ENCODE data around the gene FAM241B.

Gene FAM241B

DNA sequence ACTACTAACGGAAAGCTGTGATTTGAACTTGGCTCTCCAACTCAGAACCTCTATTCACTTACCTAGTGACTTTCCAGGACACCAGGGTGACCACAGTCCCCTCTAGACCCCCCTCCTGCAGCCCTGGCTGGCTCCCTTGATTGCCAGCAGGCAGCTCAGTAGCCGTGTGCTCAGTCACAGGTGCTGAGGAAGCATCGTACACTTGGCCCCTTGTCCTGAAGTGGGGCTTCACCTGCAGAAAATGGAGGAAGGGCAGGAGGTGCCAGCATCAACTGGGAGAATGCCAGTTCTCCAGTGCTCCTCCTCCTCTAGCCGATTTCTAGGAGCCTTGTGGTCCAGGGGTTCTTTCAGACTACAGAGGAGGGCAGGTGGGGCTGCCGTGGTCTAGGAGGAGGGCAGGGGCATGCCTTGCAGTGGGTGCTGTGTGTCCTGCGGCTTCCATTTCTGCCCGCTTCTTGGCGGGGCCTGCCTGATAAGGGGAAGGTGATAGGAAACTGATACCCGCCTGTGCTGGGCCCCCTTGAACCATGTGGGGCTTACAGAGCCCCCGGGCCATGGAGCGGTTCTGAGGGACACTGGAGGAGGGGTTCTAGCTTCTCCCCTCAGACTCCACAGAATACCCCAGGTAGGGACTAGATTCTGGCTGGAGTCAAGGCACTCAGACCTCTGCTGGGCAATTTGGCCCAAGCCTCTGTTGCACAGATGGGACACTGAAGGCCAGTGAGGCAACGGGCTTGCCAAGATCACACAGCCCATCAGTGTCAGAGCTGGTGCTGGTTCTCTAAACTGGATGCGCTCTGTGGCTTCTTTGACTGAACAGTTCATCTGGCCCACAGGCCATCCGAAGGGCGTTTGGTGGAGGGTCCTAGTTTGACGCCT lies 14.0 kb downstream of the FAM241B start:
- H3K27me3 ChIP-seq (replicated peaks; ENCODE audit: control insufficient read depth, insufficient read depth, low read length): peaks cover 55% of the 10 kb centered on the region
- no peak for DNase-seq (ENCODE audit: low read depth)
- peaks cover 9% of the 10 kb centered on the region for H3K4me1 ChIP-seq (ENCODE audit: control insufficient read depth, insufficient read depth, low read length)
- H3K9me3 ChIP-seq (ENCODE audit: control insufficient read depth, low read length): peaks cover 4% of the 10 kb centered on the region
- H3K4me3 ChIP-seq (ENCODE audit: low read length): no peak overlapping the region
- H3K36me3 ChIP-seq (ENCODE audit: control insufficient read depth, insufficient read depth, low read length, severe bottlenecking): no peaks in the 10 kb centered on the region
- H3K9ac ChIP-seq (ENCODE audit: low read length): no peak overlapping the region

GRCh38 chr10:69644658-69645295 lies 14.7 kb downstream of the FAM241B start:
- Histone ChIP-seq H3K27me3 (replicated peaks; ENCODE audit: control insufficient read depth, insufficient read depth, low read length) (peaks cover 55% of the 10 kb centered on the region), H3K9me3 (ENCODE audit: control insufficient read depth, low read length) (peaks cover 4% of the 10 kb centered on the region), H3K9ac (ENCODE audit: low read length) (no peak overlapping the region), H3K4me3 (ENCODE audit: low read length) (no peak overlapping the region), H3K36me3 (ENCODE audit: control insufficient read depth, insufficient read depth, low read length, severe bottlenecking) (no peaks in the 10 kb centered on the region), H3K4me1 (ENCODE audit: control insufficient read depth, insufficient read depth, low read length) (peaks cover 4% of the 10 kb centered on the region)
- DNase-seq (ENCODE audit: low read depth): peak; percentile 83

GRCh38 chr10:69645296-69646184 lies 15.5 kb downstream of the FAM241B start:
- Histone ChIP-seq H3K27me3 (replicated peaks; ENCODE audit: control insufficient read depth, insufficient read depth, low read length) (peaks cover 51% of the 10 kb centered on the region), H3K4me3 (ENCODE audit: low read length) (no peak overlapping the region), H3K4me1 (ENCODE audit: control insufficient read depth, insufficient read depth, low read length) (peaks cover under 1% of the 10 kb centered on the region), H3K9ac (ENCODE audit: low read length) (no peak overlapping the region), H3K36me3 (ENCODE audit: control insufficient read depth, insufficient read depth, low read length, severe bottlenecking) (no peaks in the 10 kb centered on the region), H3K9me3 (ENCODE audit: control insufficient read depth, low read length) (peaks cover 4% of the 10 kb centered on the region)
- DNase-seq (ENCODE audit: low read depth): no peak

GRCh38 chr10:69646185-69647060 lies 16.4 kb downstream of the FAM241B start:
- Histone ChIP-seq H3K4me3 (ENCODE audit: low read length) (no peak overlapping the region), H3K9me3 (ENCODE audit: control insufficient read depth, low read length) (peaks cover 4% of the 10 kb centered on the region), H3K36me3 (ENCODE audit: control insufficient read depth, insufficient read depth, low read length, severe bottlenecking) (no peaks in the 10 kb centered on the region), H3K4me1 (ENCODE audit: control insufficient read depth, insufficient read depth, low read length) (no peaks in the 10 kb centered on the region), H3K27me3 (replicated peaks; ENCODE audit: control insufficient read depth, insufficient read depth, low read length) (peaks cover 52% of the 10 kb centered on the region), H3K9ac (ENCODE audit: low read length) (no peak overlapping the region)
- no peak for DNase-seq (ENCODE audit: low read depth)

DNA sequence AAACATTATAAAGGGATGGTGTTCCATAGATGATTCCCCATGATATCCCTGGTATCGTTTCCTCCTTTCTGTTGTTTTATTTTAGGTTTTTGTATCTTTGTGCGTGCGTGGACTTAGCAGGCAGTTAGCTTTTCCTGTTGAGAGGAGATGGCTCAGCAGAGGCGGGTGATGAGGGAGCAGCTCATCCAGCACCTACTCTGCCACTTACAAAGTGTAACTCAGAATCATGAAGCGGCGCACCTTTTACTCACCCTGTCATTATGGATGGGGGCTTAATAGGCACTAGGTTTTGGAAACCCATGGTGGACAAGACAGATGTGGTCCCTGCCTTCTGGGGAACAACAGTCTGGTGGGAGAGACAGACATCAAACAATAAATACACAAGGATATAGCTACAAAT lies 17.1 kb downstream of the FAM241B start:
- no peaks in the 10 kb centered on the region for H3K36me3 ChIP-seq (ENCODE audit: control insufficient read depth, insufficient read depth, low read length, severe bottlenecking)
- no peak for DNase-seq (ENCODE audit: low read depth)
- H3K9ac ChIP-seq (ENCODE audit: low read length): no peak overlapping the region
- H3K27me3 ChIP-seq (replicated peaks; ENCODE audit: control insufficient read depth, insufficient read depth, low read length): peaks cover 52% of the 10 kb centered on the region
- no peak overlapping the region for H3K4me3 ChIP-seq (ENCODE audit: low read length)
- no peaks in the 10 kb centered on the region for H3K4me1 ChIP-seq (ENCODE audit: control insufficient read depth, insufficient read depth, low read length)
- H3K9me3 ChIP-seq (ENCODE audit: control insufficient read depth, low read length): peaks cover under 1% of the 10 kb centered on the region

GRCh38 chr10:69647819-69648218 lies 17.8 kb downstream of the FAM241B start:
- H3K4me3 ChIP-seq (ENCODE audit: low read length): no peak overlapping the region
- H3K27me3 ChIP-seq (replicated peaks; ENCODE audit: control insufficient read depth, insufficient read depth, low read length): peaks cover 49% of the 10 kb centered on the region
- H3K36me3 ChIP-seq (ENCODE audit: control insufficient read depth, insufficient read depth, low read length, severe bottlenecking): no peaks in the 10 kb centered on the region
- H3K9ac ChIP-seq (ENCODE audit: low read length): no peak overlapping the region
- H3K9me3 ChIP-seq (ENCODE audit: control insufficient read depth, low read length): peaks cover 2% of the 10 kb centered on the region
- H3K4me1 ChIP-seq (ENCODE audit: control insufficient read depth, insufficient read depth, low read length): no peaks in the 10 kb centered on the region
- no peak for DNase-seq (ENCODE audit: low read depth)

- Histone ChIP-seq H3K4me1 (ENCODE audit: control insufficient read depth, insufficient read depth, low read length) (no peaks in the 10 kb centered on the region), H3K9ac (ENCODE audit: low read length) (no peak overlapping the region), H3K27me3 (replicated peaks; ENCODE audit: control insufficient read depth, insufficient read depth, low read length) (peaks cover 49% of the 10 kb centered on the region)
These were observed 18.4 kb downstream of the FAM241B start for GRCh38 chr10:69648461-69648860.

GRCh38 chr10:69649786-69650550 lies 19.9 kb downstream of the FAM241B start:
- H3K27me3 ChIP-seq (replicated peaks; ENCODE audit: control insufficient read depth, insufficient read depth, low read length): peaks cover 58% of the 10 kb centered on the region
- peaks cover 12% of the 10 kb centered on the region for H3K9me3 ChIP-seq (ENCODE audit: control insufficient read depth, low read length)
- H3K4me1 ChIP-seq (ENCODE audit: control insufficient read depth, insufficient read depth, low read length): no peaks in the 10 kb centered on the region
- no peak for DNase-seq (ENCODE audit: low read depth)
- H3K4me3 ChIP-seq (ENCODE audit: low read length): no peak overlapping the region
- no peak overlapping the region for H3K9ac ChIP-seq (ENCODE audit: low read length)
- no peaks in the 10 kb centered on the region for H3K36me3 ChIP-seq (ENCODE audit: control insufficient read depth, insufficient read depth, low read length, severe bottlenecking)

More at GRCh38 chr10:69648461-69648860, 18.4 kb downstream of the FAM241B start:
- peaks cover 8% of the 10 kb centered on the region for H3K9me3 ChIP-seq (ENCODE audit: control insufficient read depth, low read length)
- no peak for DNase-seq (ENCODE audit: low read depth)
- no peak overlapping the region for H3K4me3 ChIP-seq (ENCODE audit: low read length)
- H3K36me3 ChIP-seq (ENCODE audit: control insufficient read depth, insufficient read depth, low read length, severe bottlenecking): no peaks in the 10 kb centered on the region

DNA sequence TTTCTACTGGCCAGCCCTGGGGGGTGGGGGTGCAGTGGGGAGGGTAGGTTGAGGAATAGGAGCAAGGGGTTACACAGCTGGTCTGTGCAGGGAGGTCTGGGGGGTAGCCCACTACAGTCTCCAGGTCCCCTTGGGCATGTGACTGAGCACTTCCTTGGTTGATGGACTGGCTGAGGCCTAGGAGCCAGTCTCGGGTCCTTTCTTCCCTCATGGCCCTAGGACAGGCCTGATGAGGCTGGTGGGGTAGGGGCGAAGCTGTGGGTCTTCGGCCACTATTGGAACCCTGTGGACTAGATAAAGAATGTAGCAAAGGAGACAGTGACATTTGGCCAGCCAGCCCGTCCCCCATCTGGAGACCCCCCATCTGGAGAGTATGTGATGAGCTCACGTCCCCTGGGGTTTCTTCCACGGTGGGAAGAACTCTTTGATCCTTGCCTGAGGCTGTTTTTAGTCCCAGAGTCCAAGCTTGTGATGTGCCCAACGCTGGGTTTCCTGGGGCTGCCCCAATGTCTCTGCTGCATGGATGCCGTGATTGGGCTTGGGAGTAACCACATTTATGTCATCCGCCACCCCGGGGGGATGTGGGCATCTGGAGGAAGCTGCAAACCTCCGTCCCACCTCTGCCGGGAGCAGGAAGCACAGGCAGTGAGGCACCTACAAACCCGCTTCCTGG lies 20.7 kb downstream of the FAM241B start:
- Histone ChIP-seq H3K9me3 (ENCODE audit: control insufficient read depth, low read length) (peaks cover 12% of the 10 kb centered on the region), H3K36me3 (ENCODE audit: control insufficient read depth, insufficient read depth, low read length, severe bottlenecking) (no peaks in the 10 kb centered on the region), H3K4me3 (ENCODE audit: low read length) (no peak overlapping the region), H3K4me1 (ENCODE audit: control insufficient read depth, insufficient read depth, low read length) (no peaks in the 10 kb centered on the region), H3K9ac (ENCODE audit: low read length) (no peak overlapping the region), H3K27me3 (replicated peaks; ENCODE audit: control insufficient read depth, insufficient read depth, low read length) (peaks cover 58% of the 10 kb centered on the region)
- DNase-seq (ENCODE audit: low read depth): no peak
